ENCODE measurements around the gene PPP1R12B. TPM values are rescaled to one million over a fixed set of nuclear protein-coding genes. Genes with fewer than 3 reads are reported as not detected.
"Not testable (repeated sequence)": the region's sequence is repeated elsewhere in the genome, so short reads cannot be mapped to it uniquely, and the experiment has no call there.

The PPP1R12B gene
- total RNA-seq, 1 donor from 2014 or later = 61.6 TPM

GRCh38 chr1:202603435-202603834 lies 254.9 kb downstream of the PPP1R12B start:
- no peaks in the 10 kb centered on the region for H3K9me3 Mint-ChIP-seq
- DNase-seq (ENCODE audit: low spot score in 2 of 2, unreplicated experiment in 2 of 2) = no peak
- peaks cover 2% of the 10 kb centered on the region for H3K36me3 Mint-ChIP-seq
- H3K4me1 Mint-ChIP-seq = peaks cover 3% of the 10 kb centered on the region
- no peak overlapping the region for H3K27ac Mint-ChIP-seq
- no peak overlapping the region for H3K4me3 Mint-ChIP-seq
- H3K27me3 Mint-ChIP-seq (ENCODE audit: low read depth) = no peaks in the 10 kb centered on the region
- no peak for TF ChIP-seq CTCF (IDR thresholded peaks at IDR 0.05; ENCODE audit: unreplicated experiment)

GRCh38 chr1:202605515-202605914 lies 257.0 kb downstream of the PPP1R12B start:
- no peaks in the 10 kb centered on the region for H3K9me3 Mint-ChIP-seq
- H3K36me3 Mint-ChIP-seq = peaks cover 5% of the 10 kb centered on the region
- DNase-seq (ENCODE audit: low spot score in 2 of 2, unreplicated experiment in 2 of 2) = no peak
- H3K4me1 Mint-ChIP-seq = no peaks in the 10 kb centered on the region
- no peak for TF ChIP-seq CTCF (IDR thresholded peaks at IDR 0.05; ENCODE audit: unreplicated experiment)
- H3K27me3 Mint-ChIP-seq (ENCODE audit: low read depth) = no peaks in the 10 kb centered on the region
- no peak overlapping the region for H3K4me3 Mint-ChIP-seq
- no peak overlapping the region for H3K27ac Mint-ChIP-seq

GRCh38 chr1:202612036-202612435 lies 263.5 kb downstream of the PPP1R12B start:
- not testable (repeated sequence) for H3K27ac Mint-ChIP-seq; H3K27me3 Mint-ChIP-seq (ENCODE audit: low read depth); H3K4me3 Mint-ChIP-seq; DNase-seq (ENCODE audit: low spot score in 2 of 2, unreplicated experiment in 2 of 2); H3K36me3 Mint-ChIP-seq; H3K9me3 Mint-ChIP-seq
- peaks cover 25% of the 10 kb centered on the region for H3K4me1 Mint-ChIP-seq

- Mint-ChIP-seq H3K4me1 (peaks cover 28% of the 10 kb centered on the region), H3K36me3 (peaks cover 4% of the 10 kb centered on the region), H3K27ac (no peak overlapping the region), H3K4me3 (no peak overlapping the region), H3K27me3 (ENCODE audit: low read depth) (no peaks in the 10 kb centered on the region), H3K9me3 (no peaks in the 10 kb centered on the region)
- no peak for TF ChIP-seq CTCF (IDR thresholded peaks at IDR 0.05; ENCODE audit: unreplicated experiment)
- DNase-seq (ENCODE audit: low spot score in 2 of 2, unreplicated experiment in 2 of 2) = no peak
Measured at GRCh38 chr1:202613571-202613970, 265.1 kb downstream of the PPP1R12B start.

GRCh38 chr1:202614363-202615207 lies 266.1 kb downstream of the PPP1R12B start:
- peak overlapping the region; percentile 61 for H3K27ac Mint-ChIP-seq

GRCh38 chr1:202615208-202615500 lies 266.7 kb downstream of the PPP1R12B start:
- H3K27me3 Mint-ChIP-seq (ENCODE audit: low read depth); H3K4me3 Mint-ChIP-seq; DNase-seq (ENCODE audit: low spot score in 2 of 2, unreplicated experiment in 2 of 2); H3K9me3 Mint-ChIP-seq; H3K36me3 Mint-ChIP-seq: not testable (repeated sequence)
- Mint-ChIP-seq H3K4me1 (peaks cover 34% of the 10 kb centered on the region), H3K27ac (peak overlapping the region; percentile 87)

More at GRCh38 chr1:202614363-202615207, 266.1 kb downstream of the PPP1R12B start:
- not testable (repeated sequence) for DNase-seq (ENCODE audit: low spot score in 2 of 2, unreplicated experiment in 2 of 2); H3K36me3 Mint-ChIP-seq; H3K27me3 Mint-ChIP-seq (ENCODE audit: low read depth); H3K4me3 Mint-ChIP-seq; H3K9me3 Mint-ChIP-seq
- H3K4me1 Mint-ChIP-seq = peaks cover 34% of the 10 kb centered on the region

- H3K36me3 Mint-ChIP-seq = peaks cover 2% of the 10 kb centered on the region
- no peaks in the 10 kb centered on the region for H3K27me3 Mint-ChIP-seq (ENCODE audit: low read depth)
- peaks cover 34% of the 10 kb centered on the region for H3K4me1 Mint-ChIP-seq
- H3K27ac Mint-ChIP-seq = peak overlapping the region; percentile 87
- H3K4me3 Mint-ChIP-seq = no peak overlapping the region
- TF ChIP-seq CTCF (IDR thresholded peaks at IDR 0.05; ENCODE audit: unreplicated experiment) = no peak
- DNase-seq (ENCODE audit: low spot score in 2 of 2, unreplicated experiment in 2 of 2) = no peak
- H3K9me3 Mint-ChIP-seq = no peaks in the 10 kb centered on the region
Measured at GRCh38 chr1:202615501-202616354, 267.2 kb downstream of the PPP1R12B start.

All from mesothelial cell of epicardium (in vitro differentiated cells).